ENCODE results near the gene ATP2A2. TPM values are rescaled to one million over a fixed set of nuclear protein-coding genes. Genes with fewer than 3 reads are reported as not detected.

ATP2A2 gene
- total RNA-seq, 3 donors from 2014 or later: 95.1 to 109 (median 102) TPM

GRCh38 chr12:110365489-110366320, 84.7 kb downstream of the ATP2A2 start:
- Histone ChIP-seq H3K27me3 (no peaks in the 10 kb centered on the region), H3K9me3 (no peaks in the 10 kb centered on the region), H3K4me1 (no peaks in the 10 kb centered on the region), H3K36me3 (no peaks in the 10 kb centered on the region), H3K27ac (no peak overlapping the region), H3K4me3 (no peak overlapping the region)
- TF ChIP-seq POLR2AphosphoS5 (IDR thresholded peaks at IDR 0.05) (no peak), POLR2A (IDR thresholded peaks at IDR 0.05) (no peak)
- DNase-seq (ENCODE audit: low spot score in 2 of 2): no peak
- intact Hi-C loops (cut with DNase I; ENCODE audit: low total_unique reads): no loop called here

DNA sequence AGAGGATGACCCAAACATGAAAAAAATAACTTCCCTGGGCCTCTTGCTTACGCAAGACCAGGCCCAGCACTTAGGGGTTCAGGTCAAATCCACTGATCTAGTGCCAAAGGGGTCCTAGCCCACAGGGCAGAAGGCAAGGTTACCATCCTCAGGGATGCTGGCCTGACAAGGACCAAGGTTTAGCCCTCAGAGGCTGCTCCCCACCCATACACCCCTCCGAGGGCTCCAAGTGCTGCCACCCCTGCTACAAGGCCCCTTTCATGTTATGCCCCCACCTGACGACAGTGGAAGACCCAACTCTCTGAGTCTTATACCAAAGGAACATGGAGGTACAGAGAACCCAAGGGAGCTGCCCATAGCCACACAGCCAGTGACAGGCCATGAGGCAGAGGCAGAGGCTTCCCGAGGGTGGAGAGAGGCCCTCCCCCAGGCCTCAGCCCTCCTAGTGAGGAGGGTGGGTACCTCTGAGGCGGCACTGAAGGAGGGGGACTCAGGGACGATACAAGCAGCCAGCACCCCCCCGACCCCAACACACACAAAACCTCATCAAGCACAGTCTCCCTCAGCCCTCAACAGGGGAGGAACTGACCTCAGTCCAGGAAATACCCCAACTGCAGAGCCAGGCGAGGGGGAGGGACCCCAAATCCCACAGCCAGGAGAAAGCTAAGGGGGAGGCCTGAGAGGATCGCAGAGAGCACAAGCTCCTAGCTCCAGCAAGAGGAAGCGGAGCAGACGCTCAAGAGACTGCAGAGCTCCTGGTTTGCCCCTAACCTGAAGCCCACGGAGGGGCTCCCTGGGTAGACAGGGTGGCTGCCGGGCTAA, 85.5 kb downstream of the ATP2A2 start:
- no peak for TF ChIP-seq POLR2A (IDR thresholded peaks at IDR 0.05)
- TF ChIP-seq, protein P1, sequence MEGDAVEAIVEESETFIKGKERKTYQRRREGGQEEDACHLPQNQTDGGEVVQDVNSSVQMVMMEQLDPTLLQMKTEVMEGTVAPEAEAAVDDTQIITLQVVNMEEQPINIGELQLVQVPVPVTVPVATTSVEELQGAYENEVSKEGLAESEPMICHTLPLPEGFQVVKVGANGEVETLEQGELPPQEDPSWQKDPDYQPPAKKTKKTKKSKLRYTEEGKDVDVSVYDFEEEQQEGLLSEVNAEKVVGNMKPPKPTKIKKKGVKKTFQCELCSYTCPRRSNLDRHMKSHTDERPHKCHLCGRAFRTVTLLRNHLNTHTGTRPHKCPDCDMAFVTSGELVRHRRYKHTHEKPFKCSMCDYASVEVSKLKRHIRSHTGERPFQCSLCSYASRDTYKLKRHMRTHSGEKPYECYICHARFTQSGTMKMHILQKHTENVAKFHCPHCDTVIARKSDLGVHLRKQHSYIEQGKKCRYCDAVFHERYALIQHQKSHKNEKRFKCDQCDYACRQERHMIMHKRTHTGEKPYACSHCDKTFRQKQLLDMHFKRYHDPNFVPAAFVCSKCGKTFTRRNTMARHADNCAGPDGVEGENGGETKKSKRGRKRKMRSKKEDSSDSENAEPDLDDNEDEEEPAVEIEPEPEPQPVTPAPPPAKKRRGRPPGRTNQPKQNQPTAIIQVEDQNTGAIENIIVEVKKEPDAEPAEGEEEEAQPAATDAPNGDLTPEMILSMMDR (IDR thresholded peaks at IDR 0.05): no peak
- no peak for TF ChIP-seq POLR2AphosphoS5 (IDR thresholded peaks at IDR 0.05)
- H3K9me3 ChIP-seq: no peaks in the 10 kb centered on the region
- no peak for DNase-seq (ENCODE audit: low spot score in 2 of 2)
- H3K4me3 ChIP-seq: no peak overlapping the region
- H3K4me1 ChIP-seq: no peaks in the 10 kb centered on the region
- no peak overlapping the region for H3K27ac ChIP-seq
- intact Hi-C loops (cut with DNase I; ENCODE audit: low total_unique reads): no loop called here
- H3K27me3 ChIP-seq: no peaks in the 10 kb centered on the region
- no peaks in the 10 kb centered on the region for H3K36me3 ChIP-seq

GRCh38 chr12:110367181-110367864, 86.3 kb downstream of the ATP2A2 start:
- no peaks in the 10 kb centered on the region for H3K36me3 ChIP-seq
- no peak for DNase-seq (ENCODE audit: low spot score in 2 of 2)
- H3K9me3 ChIP-seq: no peaks in the 10 kb centered on the region
- H3K27ac ChIP-seq: no peak overlapping the region
- TF ChIP-seq POLR2A (IDR thresholded peaks at IDR 0.05) (no peak), POLR2AphosphoS5 (IDR thresholded peaks at IDR 0.05) (no peak)
- TF ChIP-seq, protein P1 (IDR thresholded peaks at IDR 0.05): no peak
- intact Hi-C loops (cut with DNase I; ENCODE audit: low total_unique reads): no loop called here
- no peak overlapping the region for H3K4me3 ChIP-seq
- H3K4me1 ChIP-seq: no peaks in the 10 kb centered on the region
- no peaks in the 10 kb centered on the region for H3K27me3 ChIP-seq

DNA sequence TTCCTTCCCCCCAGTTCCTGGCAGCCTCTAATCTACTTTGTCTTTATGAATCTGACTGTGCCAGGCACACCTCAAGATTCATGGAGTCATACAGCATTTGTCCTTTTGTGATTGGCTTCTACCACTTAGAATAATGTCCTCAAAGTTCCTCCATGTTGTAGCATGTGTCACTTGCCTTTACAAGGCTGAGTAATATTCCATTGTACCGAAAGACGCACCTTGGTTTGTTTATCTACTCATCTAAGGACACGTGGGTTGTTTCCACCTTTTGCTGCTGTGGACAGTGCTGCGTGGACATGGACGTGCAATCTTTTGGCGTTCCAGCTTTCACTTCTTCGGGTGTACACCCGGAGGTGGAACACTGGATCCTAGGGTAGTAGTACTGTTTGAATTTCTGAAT, 88.9 kb downstream of the ATP2A2 start:
- no peaks in the 10 kb centered on the region for H3K9me3 ChIP-seq
- H3K36me3 ChIP-seq: no peaks in the 10 kb centered on the region
- intact Hi-C loops (cut with DNase I; ENCODE audit: low total_unique reads): no loop called here
- peak overlapping the region; percentile 23 to 72 for H3K27ac ChIP-seq
- H3K4me1 ChIP-seq: no peaks in the 10 kb centered on the region
- no peak overlapping the region for H3K4me3 ChIP-seq
- no peaks in the 10 kb centered on the region for H3K27me3 ChIP-seq
- DNase-seq (ENCODE audit: low spot score in 2 of 2): no peak
- TF ChIP-seq, protein P1 (IDR thresholded peaks at IDR 0.05): no peak
- TF ChIP-seq POLR2AphosphoS5 (IDR thresholded peaks at IDR 0.05): no peak
- no peak for TF ChIP-seq POLR2A (IDR thresholded peaks at IDR 0.05)

GRCh38 chr12:110370732-110371231, 89.7 kb downstream of the ATP2A2 start:
- Histone ChIP-seq H3K27ac (peak overlapping the region; percentile 23 to 72), H3K27me3 (no peaks in the 10 kb centered on the region), H3K9me3 (no peaks in the 10 kb centered on the region), H3K4me1 (no peaks in the 10 kb centered on the region), H3K4me3 (peak overlapping the region in 1 of 3 donors; percentile 8), H3K36me3 (no peaks in the 10 kb centered on the region)
- no peak for TF ChIP-seq POLR2A (IDR thresholded peaks at IDR 0.05)
- TF ChIP-seq, protein P1 (IDR thresholded peaks at IDR 0.05): no peak
- no peak for TF ChIP-seq POLR2AphosphoS5 (IDR thresholded peaks at IDR 0.05)
- intact Hi-C loops (cut with DNase I; ENCODE audit: low total_unique reads): no loop called here
- no peak for DNase-seq (ENCODE audit: low spot score in 2 of 2)
